ENCODE measurements around the gene KCP. TPM values are rescaled to one million over a fixed set of nuclear protein-coding genes. Genes with fewer than 3 reads are reported as not detected.
A peak's percentile ranks its signal among the peaks of the same experiment; 100 is the strongest.

The KCP gene
- total RNA-seq, 2 experiments from 2014 or later: 0.20 to 0.52 TPM

DNA sequence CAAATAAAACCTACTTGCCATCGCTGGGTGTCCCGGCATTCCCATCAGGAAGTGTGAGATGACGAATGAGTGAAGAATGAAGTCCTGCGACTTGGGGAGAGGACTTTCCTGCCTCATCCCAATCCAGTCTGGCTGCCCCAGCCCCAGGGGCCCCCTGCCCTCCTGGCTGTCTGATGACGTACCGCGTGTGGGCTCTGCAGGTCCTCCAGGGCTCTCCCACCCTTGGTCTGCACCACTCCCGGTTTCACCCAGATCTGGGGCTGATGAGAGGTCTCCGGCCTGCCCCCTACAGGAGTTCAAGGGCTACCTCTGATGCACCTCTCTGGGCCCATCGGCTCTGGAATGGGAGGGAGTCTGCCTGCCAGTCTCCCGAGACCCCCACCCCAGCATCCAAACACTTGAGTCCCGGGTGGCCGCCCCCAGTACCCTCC is 38.1 kb downstream of the KCP start:
- Mint-ChIP-seq H3K9me3 (ENCODE audit: low read depth) (no peaks in the 10 kb centered on the region), H3K4me3 (no peak overlapping the region), H3K4me1 (peaks cover 7% of the 10 kb centered on the region), H3K27me3 (peaks cover 25% of the 10 kb centered on the region), H3K36me3 (no peaks in the 10 kb centered on the region), H3K27ac (no peak overlapping the region)
- ATAC-seq (no peak), DNase-seq (no peak)
- CTCF ChIA-PET: interaction anchor here (1.2 to 7.0 kb wide), 3 partner anchors 9 to 10 kb away, joined by 3 to 65 read pairs (median 5); partner anchors contain the start of gene ATP6V1F

DNA sequence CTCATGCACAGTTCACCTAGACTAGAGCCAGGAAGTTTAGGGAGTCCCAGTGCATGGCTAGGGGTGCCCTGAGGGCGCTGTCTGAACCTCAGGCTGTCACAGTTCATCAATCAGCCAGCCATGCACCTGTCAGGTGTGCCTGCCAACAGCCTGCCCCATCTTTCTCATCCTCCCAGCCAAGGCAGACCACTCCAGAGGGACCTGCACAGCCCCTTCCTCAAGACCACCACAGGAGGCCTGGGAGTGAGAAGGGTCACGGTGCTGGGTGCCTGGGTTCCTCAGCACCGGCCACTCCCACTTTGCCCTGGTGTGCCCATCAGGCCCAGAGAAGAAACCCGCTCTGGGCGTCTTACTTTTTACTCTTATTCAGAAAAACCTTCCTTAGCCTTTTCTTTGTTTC is 39.5 kb downstream of the KCP start:
- ATAC-seq: no peak
- DNase-seq: no peak
- no peak overlapping the region for H3K27ac Mint-ChIP-seq
- CTCF ChIA-PET: interaction anchor here (1.0 to 7.0 kb wide), 2 partner anchors 11 to 22 kb away, joined by 3 to 65 read pairs; no protein-coding TSS in a partner anchor
- H3K4me3 Mint-ChIP-seq: no peak overlapping the region
- H3K36me3 Mint-ChIP-seq: no peaks in the 10 kb centered on the region
- no peaks in the 10 kb centered on the region for H3K9me3 Mint-ChIP-seq (ENCODE audit: low read depth)
- H3K27me3 Mint-ChIP-seq: peaks cover 25% of the 10 kb centered on the region
- peaks cover 5% of the 10 kb centered on the region for H3K4me1 Mint-ChIP-seq

DNA sequence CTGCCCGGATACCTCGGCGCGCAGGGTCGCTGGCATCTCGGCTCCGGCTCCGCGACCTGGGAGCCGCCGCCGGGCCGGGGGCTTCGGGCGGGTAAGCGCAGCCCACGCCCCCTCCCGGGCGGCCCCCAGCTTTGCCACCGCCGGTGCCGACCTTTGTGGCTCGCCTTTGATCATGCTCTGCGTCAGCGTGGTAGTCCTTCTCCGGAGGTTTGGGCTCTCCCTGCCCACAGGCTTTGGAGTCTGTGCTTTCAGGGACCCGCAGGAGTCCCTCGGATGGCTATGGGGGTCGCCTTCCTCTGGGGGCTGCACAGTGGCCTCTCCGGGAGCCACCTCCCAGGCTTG is 40.6 kb downstream of the KCP start:
- DNase-seq (no peak), ATAC-seq (no peak)
- peaks cover 3% of the 10 kb centered on the region for H3K36me3 Mint-ChIP-seq
- H3K4me1 Mint-ChIP-seq: peaks cover 5% of the 10 kb centered on the region
- no peaks in the 10 kb centered on the region for H3K9me3 Mint-ChIP-seq (ENCODE audit: low read depth)
- H3K27me3 Mint-ChIP-seq: peaks cover 25% of the 10 kb centered on the region
- CTCF ChIA-PET: interaction anchor here (1.0 to 7.0 kb wide), 4 partner anchors 8 to 27 kb away, joined by 3 to 65 read pairs (median 3); no protein-coding TSS in a partner anchor
- H3K4me3 Mint-ChIP-seq: peak overlapping the region; percentile 53
- no peak overlapping the region for H3K27ac Mint-ChIP-seq

DNA sequence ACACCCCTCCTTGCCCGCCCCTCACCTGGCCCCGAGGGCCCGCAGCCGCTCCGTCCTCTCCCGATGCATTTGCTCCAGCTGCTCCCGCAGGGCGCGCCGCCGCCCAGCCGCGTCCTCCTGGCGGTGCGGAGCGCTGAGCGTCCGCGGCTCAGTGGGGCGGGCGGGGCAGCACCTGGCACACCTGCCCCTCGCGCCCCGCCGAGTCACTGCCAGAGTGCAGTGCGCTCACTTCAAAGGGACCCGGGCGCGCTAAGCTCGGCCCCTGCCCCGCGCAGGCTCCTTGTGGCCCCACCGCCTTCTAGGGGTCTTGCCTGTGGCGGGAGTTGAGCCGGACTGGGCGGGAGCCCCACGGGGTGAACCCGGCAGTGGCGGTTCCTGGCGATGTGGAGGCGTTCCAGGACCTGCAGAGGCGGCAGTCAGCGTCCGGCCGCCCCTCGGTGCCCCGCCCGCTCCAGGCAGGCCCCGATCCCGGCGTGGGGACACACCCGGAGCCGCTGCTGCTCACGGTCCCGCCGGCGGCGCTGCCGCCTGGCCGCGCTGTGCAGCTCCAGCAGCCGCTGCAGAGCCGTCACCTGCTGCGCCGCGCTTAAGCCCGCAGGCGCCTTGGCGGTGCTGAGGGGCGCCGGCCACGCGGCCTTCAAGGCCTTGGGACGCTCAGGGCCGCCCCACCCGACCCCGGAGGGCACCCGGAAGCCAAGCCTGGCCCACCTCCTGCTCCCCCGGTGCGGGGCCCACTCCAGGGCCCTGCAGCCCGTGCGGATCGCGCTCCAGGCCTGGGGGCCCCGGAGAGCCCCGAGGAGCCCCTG is 41.2 kb downstream of the KCP start:
- H3K36me3 Mint-ChIP-seq: peaks cover 3% of the 10 kb centered on the region
- H3K9me3 Mint-ChIP-seq (ENCODE audit: low read depth): no peaks in the 10 kb centered on the region
- no peak overlapping the region for H3K27ac Mint-ChIP-seq
- peak; percentile 91 for ATAC-seq
- peak; percentile 57 for DNase-seq
- H3K4me3 Mint-ChIP-seq: peak overlapping the region; percentile 43
- peaks cover 5% of the 10 kb centered on the region for H3K4me1 Mint-ChIP-seq
- peaks cover 25% of the 10 kb centered on the region for H3K27me3 Mint-ChIP-seq
- CTCF ChIA-PET: interaction anchor here (1.0 to 7.0 kb wide), 3 partner anchors 9 to 28 kb away, joined by 3 to 65 read pairs (median 3); no protein-coding TSS in a partner anchor

- no peaks in the 10 kb centered on the region for H3K9me3 Mint-ChIP-seq (ENCODE audit: low read depth)
Observed at GRCh38 chr7:128868624-128869137, 41.8 kb downstream of the KCP start.

DNA sequence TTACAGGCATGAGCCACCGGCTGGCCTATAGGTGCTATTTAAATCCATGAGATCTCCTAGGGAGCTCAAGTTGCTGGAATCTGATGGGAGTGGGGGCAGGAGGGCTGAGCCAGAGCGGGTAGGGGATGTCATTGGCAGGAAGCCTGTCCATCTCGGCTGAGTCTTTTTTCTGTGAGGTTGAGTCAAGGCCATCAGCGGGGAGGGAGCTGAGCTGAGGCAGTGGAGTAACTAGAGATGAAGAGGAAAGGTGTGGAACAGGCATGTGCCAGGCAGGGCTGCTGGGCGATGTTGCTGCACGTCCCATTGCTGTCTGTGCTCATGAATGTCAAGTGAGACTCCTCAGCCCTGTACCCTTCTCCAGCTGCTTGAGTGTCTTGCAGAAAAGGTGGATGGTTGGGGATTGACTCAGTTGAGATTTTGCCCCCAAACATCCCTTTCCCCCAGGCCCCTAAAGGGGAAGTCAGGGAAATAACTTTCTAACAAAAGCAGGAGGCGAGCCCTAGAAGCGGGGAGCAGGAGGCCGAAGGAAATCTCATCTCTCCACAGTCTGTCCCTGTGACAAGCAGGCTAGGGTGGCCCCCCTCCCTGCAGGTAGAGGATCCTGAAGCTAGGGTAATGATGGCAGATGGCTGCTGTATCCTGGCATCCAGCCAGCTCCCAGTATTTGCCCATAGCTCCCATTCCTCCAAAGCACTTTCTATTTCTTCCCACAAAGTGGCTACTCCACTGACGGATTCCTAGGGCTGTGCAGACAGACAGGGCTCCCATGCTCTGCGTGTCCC is 42.5 kb downstream of the KCP start:
- peaks cover 10% of the 10 kb centered on the region for H3K4me1 Mint-ChIP-seq
- H3K27ac Mint-ChIP-seq: no peak overlapping the region
- ATAC-seq: no peak
- H3K4me3 Mint-ChIP-seq: no peak overlapping the region
- H3K36me3 Mint-ChIP-seq: peaks cover 3% of the 10 kb centered on the region
- H3K9me3 Mint-ChIP-seq (ENCODE audit: low read depth): no peaks in the 10 kb centered on the region
- H3K27me3 Mint-ChIP-seq: peaks cover 25% of the 10 kb centered on the region
- CTCF ChIA-PET: interaction anchor here (0.6 to 7.0 kb wide), 3 partner anchors 14 to 368 kb away, joined by 3 to 65 read pairs (median 4); no protein-coding TSS in a partner anchor
- no peak for DNase-seq

More at GRCh38 chr7:128868624-128869137, 41.8 kb downstream of the KCP start:
- DNase-seq (no peak), ATAC-seq (no peak)
- H3K4me1 Mint-ChIP-seq: peaks cover 9% of the 10 kb centered on the region
- H3K36me3 Mint-ChIP-seq: peaks cover 3% of the 10 kb centered on the region
- peak overlapping the region; percentile 43 for H3K4me3 Mint-ChIP-seq
- CTCF ChIA-PET: interaction anchor here (0.6 to 7.0 kb wide), 4 partner anchors 9 to 367 kb away, joined by 3 to 65 read pairs (median 4); no protein-coding TSS in a partner anchor
- peaks cover 25% of the 10 kb centered on the region for H3K27me3 Mint-ChIP-seq
- no peak overlapping the region for H3K27ac Mint-ChIP-seq

GRCh38 chr7:128867241-128867640 is 43.3 kb downstream of the KCP start:
- no peak overlapping the region for H3K27ac Mint-ChIP-seq
- no peaks in the 10 kb centered on the region for H3K9me3 Mint-ChIP-seq (ENCODE audit: low read depth)
- CTCF ChIA-PET: interaction anchor here (1.6 to 7.0 kb wide), 2 partner anchors 15 to 19 kb away, joined by 4 to 65 read pairs; no protein-coding TSS in a partner anchor
- DNase-seq: no peak
- peaks cover 25% of the 10 kb centered on the region for H3K27me3 Mint-ChIP-seq
- peaks cover 16% of the 10 kb centered on the region for H3K4me1 Mint-ChIP-seq
- H3K36me3 Mint-ChIP-seq: peaks cover 3% of the 10 kb centered on the region
- H3K4me3 Mint-ChIP-seq: no peak overlapping the region
- no peak for ATAC-seq

DNA sequence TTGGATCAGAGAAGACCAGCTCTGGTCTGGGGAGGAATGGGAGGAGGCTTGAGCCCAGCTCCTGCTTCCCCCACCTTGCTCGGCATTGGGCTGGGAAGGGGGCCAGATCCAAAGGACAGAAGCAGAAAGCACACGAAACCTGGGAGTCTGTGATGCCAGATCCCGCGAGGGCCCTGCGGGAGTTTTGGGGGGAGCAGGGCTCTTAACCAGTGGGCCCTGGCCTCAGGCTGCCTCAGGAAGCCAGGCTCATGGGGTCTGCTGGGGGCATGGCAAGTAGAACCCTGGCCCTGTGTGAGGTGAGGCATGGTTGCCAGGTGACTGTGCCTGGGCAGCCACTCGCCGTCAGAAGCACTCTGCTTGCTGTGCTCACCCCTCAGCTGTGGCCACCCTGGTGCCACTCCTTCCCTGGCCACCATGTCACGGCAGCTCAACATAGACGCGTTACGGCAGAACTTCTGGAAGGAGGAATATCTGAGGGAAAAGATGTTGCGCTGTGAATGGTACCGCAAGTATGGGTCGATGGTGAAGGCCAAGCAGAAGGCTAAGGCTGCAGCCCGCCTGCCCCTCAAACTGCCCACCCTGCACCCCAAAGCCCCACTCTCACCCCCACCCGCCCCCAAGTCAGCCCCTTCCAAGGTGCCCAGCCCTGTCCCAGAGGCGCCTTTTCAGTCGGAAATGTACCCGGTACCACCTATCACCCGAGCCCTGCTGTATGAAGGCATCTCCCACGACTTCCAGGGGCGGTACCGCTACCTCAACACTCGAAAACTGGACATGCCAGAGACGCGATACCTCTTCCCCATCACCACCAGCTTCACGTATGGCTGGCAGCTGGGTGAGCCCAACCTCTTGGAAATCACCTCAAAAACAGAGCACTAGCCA is 44.3 kb downstream of the KCP start:
- CTCF ChIA-PET: interaction anchor here (7.0 kb wide), 1 partner anchor 16 kb away, joined by 65 read pairs; no protein-coding TSS in a partner anchor
- peaks cover 18% of the 10 kb centered on the region for H3K27me3 Mint-ChIP-seq
- DNase-seq (no peak), ATAC-seq (no peak)
- H3K36me3 Mint-ChIP-seq: peaks cover 3% of the 10 kb centered on the region
- H3K9me3 Mint-ChIP-seq (ENCODE audit: low read depth): no peaks in the 10 kb centered on the region
- H3K27ac Mint-ChIP-seq: no peak overlapping the region
- no peak overlapping the region for H3K4me3 Mint-ChIP-seq
- H3K4me1 Mint-ChIP-seq: peaks cover 19% of the 10 kb centered on the region

- no peak for DNase-seq
- CTCF ChIA-PET: no interaction called here
- H3K4me3 Mint-ChIP-seq: no peak overlapping the region
- H3K36me3 Mint-ChIP-seq: peaks cover 3% of the 10 kb centered on the region
- H3K4me1 Mint-ChIP-seq: peaks cover 20% of the 10 kb centered on the region
- no peak overlapping the region for H3K27ac Mint-ChIP-seq
- no peak for ATAC-seq
- peaks cover 9% of the 10 kb centered on the region for H3K27me3 Mint-ChIP-seq
- no peaks in the 10 kb centered on the region for H3K9me3 Mint-ChIP-seq (ENCODE audit: low read depth)
Observed at GRCh38 chr7:128865303-128865702, 45.2 kb downstream of the KCP start.

GRCh38 chr7:128863433-128863989 is 47.0 kb downstream of the KCP start:
- H3K36me3 Mint-ChIP-seq: peaks cover 3% of the 10 kb centered on the region
- peak overlapping the region; percentile 95 for H3K27ac Mint-ChIP-seq
- peak; percentile 74 for DNase-seq
- H3K4me1 Mint-ChIP-seq: peaks cover 15% of the 10 kb centered on the region
- H3K27me3 Mint-ChIP-seq: peaks cover 1% of the 10 kb centered on the region
- H3K9me3 Mint-ChIP-seq (ENCODE audit: low read depth): no peaks in the 10 kb centered on the region
- CTCF ChIA-PET: interaction anchor here (0.7 to 5.6 kb wide), 6 partner anchors 10 to 228 kb away, joined by 3 to 107 read pairs (median 8); no protein-coding TSS in a partner anchor
- H3K4me3 Mint-ChIP-seq: peak overlapping the region; percentile 88
- ATAC-seq: peak; percentile 48

- CTCF ChIA-PET: interaction anchor here (0.7 to 5.6 kb wide), 9 partner anchors 10 to 465 kb away, joined by 3 to 107 read pairs (median 5); no protein-coding TSS in a partner anchor
- peak within 1 kb of the TSS; percentile 95 for H3K27ac Mint-ChIP-seq
- peak; percentile 99 for DNase-seq
- H3K36me3 Mint-ChIP-seq: peaks cover 3% of the 10 kb centered on the region
- H3K9me3 Mint-ChIP-seq (ENCODE audit: low read depth): no peaks in the 10 kb centered on the region
- peak within 1 kb of the TSS; percentile 88 for H3K4me3 Mint-ChIP-seq
- peaks cover 15% of the 10 kb centered on the region for H3K4me1 Mint-ChIP-seq
- ATAC-seq: peak; percentile 93
- no peaks in the 10 kb centered on the region for H3K27me3 Mint-ChIP-seq
Observed at GRCh38 chr7:128862571-128863432, 47.7 kb downstream of the KCP start, which contains the start of gene ATP6V1F. TSS of gene ATP6V1F (plus strand) at chr7:128862856. CDS start at chr7:128862905, 49 bp downstream.
